ENCODE results near the gene ATP6V1A. TPM values are rescaled to one million over a fixed set of nuclear protein-coding genes. Genes with fewer than 3 reads are reported as not detected.

Gene ATP6V1A
- total and polyA plus RNA-seq, 2 of the 13 experiments (the other 11 are each of a cell fraction or from before 2014, with no cell fraction given), result 23.4 to 95.1 TPM

DNA sequence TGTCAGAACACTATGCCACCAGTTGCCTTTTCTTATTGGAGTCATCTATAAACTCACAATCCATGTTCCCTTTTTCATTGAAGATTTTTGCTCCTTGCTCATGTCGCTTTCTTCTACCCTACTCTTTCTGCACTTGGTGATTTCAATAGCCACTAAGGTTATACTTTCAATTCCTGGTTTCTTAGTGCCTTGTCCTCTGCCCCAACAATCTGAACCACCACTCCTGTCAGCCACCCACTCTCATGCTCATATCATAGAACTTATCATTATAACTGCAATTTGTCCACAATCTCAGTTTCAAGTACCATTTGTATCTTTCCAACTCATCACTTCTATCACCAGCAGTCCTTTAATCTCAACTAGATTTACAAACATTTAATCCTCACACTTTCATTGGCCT lies 81.8 kb downstream of the ATP6V1A start:
- H3K27me3 ChIP-seq (ENCODE audit: control insufficient read depth in 1 of 2, insufficient read depth in 2 of 2, low read length in 2 of 2), result no peaks in the 10 kb centered on the region
- H3K4me2 ChIP-seq (ENCODE audit: low read depth, low read length), result no peak overlapping the region
- H4K20me1 ChIP-seq (ENCODE audit: insufficient read depth, low read length), result no peaks in the 10 kb centered on the region
- H3K9me3 ChIP-seq (ENCODE audit: low read length), result no peaks in the 10 kb centered on the region
- no peak for FAIRE-seq
- H3K4me1 ChIP-seq (ENCODE audit: insufficient read depth, low read length), result peaks cover 38% of the 10 kb centered on the region
- WGBS (ENCODE audit: low lambda C conversion rate), result 41% methylated on average over 1 of the region's 1 CpG
- H3K36me3 ChIP-seq (replicated peaks in 1 of 2; ENCODE audit: control insufficient read depth in 1 of 2, insufficient read depth in 2 of 2, low read length in 2 of 2), result no peaks in the 10 kb centered on the region
- in situ Hi-C loops (cut with HindIII; ENCODE audit: extremely low pct_ligation_motif_present, low pct_unique_long_range_greater_than_20kb) (no loop called here), intact Hi-C loops (cut with micrococcal nuclease; ENCODE audit: unreplicated experiment) (no loop called here)
- no TSS peak for BruUV-seq (replicated peaks)
- no peak overlapping the region for H3K4me3 ChIP-seq (replicated peaks in 1 of 3; ENCODE audit: insufficient read depth in 1 of 3, low read depth in 2 of 3, low read length in 3 of 3)
- H3K27ac ChIP-seq (ENCODE audit: extremely low read length, insufficient read depth, low read length), result no peak overlapping the region
- TF ChIP-seq POLR2G (IDR thresholded peaks at IDR 0.05; ENCODE audit: low read depth, low read length) (no peak), HOXA3 (CRISPR knock-in tag; IDR thresholded peaks at IDR 0.05) (no peak), TRIM24 (CRISPR knock-in tag; IDR thresholded peaks at IDR 0.05) (no peak)
- TF ChIP-seq, protein P1, sequence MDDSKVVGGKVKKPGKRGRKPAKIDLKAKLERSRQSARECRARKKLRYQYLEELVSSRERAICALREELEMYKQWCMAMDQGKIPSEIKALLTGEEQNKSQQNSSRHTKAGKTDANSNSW (CRISPR knock-in tag; IDR thresholded peaks at IDR 0.05; ENCODE audit: borderline replicate concordance), result no peak
- no peak for DNase-seq (ENCODE audit: low spot score)
- H3K79me2 ChIP-seq (ENCODE audit: insufficient read depth, low read length), result no peaks in the 10 kb centered on the region
- ChIA-PET CTCF (ENCODE audit: low intra/inter-chr PET ratio, low total read pairs) (no interaction called here), POLR2A (no interaction called here)
- ATAC-seq, result no peak
- no peak overlapping the region for H3K9ac ChIP-seq (ENCODE audit: insufficient read depth, low read depth, low read length)
- H2AFZ ChIP-seq (ENCODE audit: low read length), result no peak overlapping the region

DNA sequence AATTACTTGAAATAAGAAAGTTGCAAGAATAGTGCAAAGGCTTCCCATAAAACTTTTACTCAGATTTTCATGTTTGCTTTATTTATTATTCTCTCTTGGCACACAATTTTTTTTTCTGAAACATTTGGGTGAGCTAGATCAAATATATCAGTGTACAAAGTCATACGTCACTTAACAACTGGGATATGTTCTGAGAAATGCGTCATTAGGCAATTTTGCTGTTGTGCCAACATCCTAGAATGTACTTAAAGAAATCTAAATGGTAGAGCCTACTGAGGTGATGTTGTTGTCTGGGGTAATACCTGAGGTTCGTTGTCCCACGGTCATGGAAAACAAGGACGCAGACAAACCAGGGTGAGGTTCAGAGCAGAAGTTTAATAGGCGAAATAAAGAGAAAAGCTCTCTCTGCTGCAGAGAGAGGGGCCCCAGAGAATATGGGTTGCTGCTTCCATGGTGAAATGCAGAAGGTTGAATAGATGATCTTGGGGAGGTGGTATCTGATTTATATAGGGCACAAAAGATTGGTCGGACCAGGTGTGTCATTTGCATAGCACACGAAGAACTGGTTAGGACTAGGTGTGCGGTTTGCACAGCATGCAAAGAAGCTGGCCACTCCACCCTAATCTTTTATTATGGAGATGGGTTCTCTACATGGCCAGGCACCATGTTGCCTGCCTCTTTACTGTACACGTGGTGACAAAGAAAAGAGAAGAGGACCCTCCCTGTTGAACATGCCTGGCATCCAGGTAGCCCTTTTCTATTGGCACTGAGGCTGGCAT lies 82.9 kb downstream of the ATP6V1A start:
- ChIA-PET POLR2A (no interaction called here), CTCF (ENCODE audit: low intra/inter-chr PET ratio, low total read pairs) (no interaction called here)
- FAIRE-seq, result no peak
- 67% methylated on average over 9 of the region's 10 CpGs for WGBS (ENCODE audit: low lambda C conversion rate)
- ATAC-seq, result no peak
- peaks cover 43% of the 10 kb centered on the region for H3K4me1 ChIP-seq (ENCODE audit: insufficient read depth, low read length)
- intact Hi-C loops (cut with micrococcal nuclease; ENCODE audit: unreplicated experiment), result no loop called here
- H3K79me2 ChIP-seq (ENCODE audit: insufficient read depth, low read length), result no peaks in the 10 kb centered on the region
- no peak overlapping the region for H3K4me3 ChIP-seq (replicated peaks in 1 of 3; ENCODE audit: insufficient read depth in 1 of 3, low read depth in 2 of 3, low read length in 3 of 3)
- H2AFZ ChIP-seq (ENCODE audit: low read length), result no peak overlapping the region
- H3K4me2 ChIP-seq (ENCODE audit: low read depth, low read length), result no peak overlapping the region
- no TSS peak for BruUV-seq (replicated peaks)
- H3K9me3 ChIP-seq (ENCODE audit: low read length), result no peaks in the 10 kb centered on the region
- no peak for DNase-seq (ENCODE audit: low spot score)
- H3K27ac ChIP-seq (ENCODE audit: extremely low read length, insufficient read depth, low read length), result no peak overlapping the region
- H3K36me3 ChIP-seq (replicated peaks in 1 of 2; ENCODE audit: control insufficient read depth in 1 of 2, insufficient read depth in 2 of 2, low read length in 2 of 2), result no peaks in the 10 kb centered on the region
- no peak overlapping the region for H3K9ac ChIP-seq (ENCODE audit: insufficient read depth, low read depth, low read length)
- H4K20me1 ChIP-seq (ENCODE audit: insufficient read depth, low read length), result no peaks in the 10 kb centered on the region
- no peaks in the 10 kb centered on the region for H3K27me3 ChIP-seq (ENCODE audit: control insufficient read depth in 1 of 2, insufficient read depth in 2 of 2, low read length in 2 of 2)
- in situ Hi-C loops (cut with HindIII; ENCODE audit: extremely low pct_ligation_motif_present, low pct_unique_long_range_greater_than_20kb), result loop anchor here (10.0 kb wide), 1 partner anchor 85 kb away; the partner anchor contains the start of genes ATP6V1A and NAA50
- no peak for TF ChIP-seq RFXAP (CRISPR knock-in tag; IDR thresholded peaks at IDR 0.05; ENCODE audit: borderline replicate concordance)
- no peak for TF ChIP-seq NPAS2 (CRISPR knock-in tag; IDR thresholded peaks at IDR 0.05; ENCODE audit: borderline replicate concordance)
- TF ChIP-seq ZNF383 (CRISPR knock-in tag; IDR thresholded peaks at IDR 0.05; ENCODE audit: borderline replicate concordance), result no peak
- TF ChIP-seq SAFB2 (CRISPR knock-in tag; IDR thresholded peaks at IDR 0.05; ENCODE audit: borderline replicate concordance, low read depth), result no peak
- no peak for TF ChIP-seq RFX5 (IDR thresholded peaks at IDR 0.05; ENCODE audit: low read depth, low read length)
- TF ChIP-seq ZNF484 (CRISPR knock-in tag; IDR thresholded peaks at IDR 0.05; ENCODE audit: borderline replicate concordance, low read depth), result no peak
- no peak for TF ChIP-seq ZNF468 (CRISPR knock-in tag; IDR thresholded peaks at IDR 0.05)
- TF ChIP-seq NCOR1 (IDR thresholded peaks at IDR 0.05; ENCODE audit: borderline replicate concordance, low read length), result no peak
- TF ChIP-seq, protein P2, sequence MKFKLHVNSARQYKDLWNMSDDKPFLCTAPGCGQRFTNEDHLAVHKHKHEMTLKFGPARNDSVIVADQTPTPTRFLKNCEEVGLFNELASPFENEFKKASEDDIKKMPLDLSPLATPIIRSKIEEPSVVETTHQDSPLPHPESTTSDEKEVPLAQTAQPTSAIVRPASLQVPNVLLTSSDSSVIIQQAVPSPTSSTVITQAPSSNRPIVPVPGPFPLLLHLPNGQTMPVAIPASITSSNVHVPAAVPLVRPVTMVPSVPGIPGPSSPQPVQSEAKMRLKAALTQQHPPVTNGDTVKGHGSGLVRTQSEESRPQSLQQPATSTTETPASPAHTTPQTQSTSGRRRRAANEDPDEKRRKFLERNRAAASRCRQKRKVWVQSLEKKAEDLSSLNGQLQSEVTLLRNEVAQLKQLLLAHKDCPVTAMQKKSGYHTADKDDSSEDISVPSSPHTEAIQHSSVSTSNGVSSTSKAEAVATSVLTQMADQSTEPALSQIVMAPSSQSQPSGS (CRISPR knock-in tag; IDR thresholded peaks at IDR 0.05), result no peak
- TF ChIP-seq KLF11 (CRISPR knock-in tag; IDR thresholded peaks at IDR 0.05), result no peak
- TF ChIP-seq ZNF670 (CRISPR knock-in tag; IDR thresholded peaks at IDR 0.05; ENCODE audit: borderline replicate concordance), result no peak
- no peak for TF ChIP-seq ZNF446 (CRISPR knock-in tag; IDR thresholded peaks at IDR 0.05)
- TF ChIP-seq ZNF44 (CRISPR knock-in tag; IDR thresholded peaks at IDR 0.05), result no peak
- TF ChIP-seq MEIS1 (CRISPR knock-in tag; IDR thresholded peaks at IDR 0.05; ENCODE audit: borderline replicate concordance), result no peak
- no peak for TF ChIP-seq ZNF564 (CRISPR knock-in tag; IDR thresholded peaks at IDR 0.05)
